K562 (cell line): ENCODE measurements around the gene CBFA2T3. TPM values are rescaled to one million over a fixed set of nuclear protein-coding genes. Genes with fewer than 3 reads are reported as not detected.

Experiments
- BDP1 ChIP-seq: IDR thresholded peaks from 3 replicates; pipeline ENCODE4 v1.6.1; 2011; ENCODE audit not compliant: insufficient read length, insufficient read depth
- BRCA1 ChIP-seq, 2 experiments: fragments of 450-650 bp in 1 of 2; sonication (generic) in 1 of 2; formaldehyde crosslinking in 1 of 2; IDR thresholded peaks; 2 replicates each; pipeline versions ENCODE4 v1.5.0 to v1.6.1; 2017 to 2020; ENCODE audit warnings: mild to moderate bottlenecking in 1 of 2, missing genetic modification reagents in 1 of 2
- FIP1L1 ChIP-seq: fragments of 200-400 bp; formaldehyde crosslinking; IDR thresholded peaks from 2 replicates; pipeline ENCODE4 v1.6.1; 2018; ENCODE audit warnings: mild to moderate bottlenecking, low read depth, low read length; ENCODE audit not compliant: poor library complexity, severe bottlenecking
- FOSL1 ChIP-seq: fragments of 200-800 bp; sonication (Bioruptor generic); conservative IDR thresholded peaks from 2 replicates; pipeline ENCODE4 v1.6.1; 2016; ENCODE audit warnings: missing genetic modification characterization, missing compliant biosample characterization
- HLTF ChIP-seq: fragments of 450-650 bp; IDR thresholded peaks from 2 replicates; pipeline ENCODE4 v1.6.1; 2016
- ILF3 ChIP-seq: fragments of 450-650 bp; IDR thresholded peaks from 2 replicates; pipeline ENCODE4 v1.6.1; 2018; ENCODE audit warnings: antibody characterized with exemption, mild to moderate bottlenecking, moderate library complexity, borderline replicate concordance
- RAD51 ChIP-seq: fragments of 450-650 bp; IDR thresholded peaks from 2 replicates; pipeline ENCODE4 v1.7.1; 2016; ENCODE audit warnings: low read depth, mild to moderate bottlenecking, borderline replicate concordance
- SRSF9 ChIP-seq: fragments of 200-400 bp; formaldehyde crosslinking; IDR thresholded peaks from 2 replicates; pipeline ENCODE4 v1.6.1; 2017; ENCODE audit warnings: low read depth, low read length, borderline replicate concordance
- U2AF1 ChIP-seq: fragments of 200-400 bp; formaldehyde crosslinking; optimal IDR thresholded peaks from 2 replicates; pipeline ENCODE3; 2017; ENCODE audit warnings: mild to moderate bottlenecking, low read depth, low read length, moderate library complexity
- ZFPM2 ChIP-seq: fragments of 250-450 bp; sonication (Bioruptor Pico); IDR thresholded peaks from 2 replicates; pipeline ENCODE4 v1.5.1; 2022; ENCODE audit warnings: mild to moderate bottlenecking
- ZKSCAN8 ChIP-seq: fragments of 200-800 bp; sonication (Bioruptor generic); IDR thresholded peaks from 2 replicates; pipeline ENCODE4 v1.6.1; 2016; ENCODE audit warnings: missing genetic modification characterization, missing compliant biosample characterization
- ZNF561 ChIP-seq: fragments of 450-650 bp; formaldehyde crosslinking; conservative IDR thresholded peaks from 2 replicates; pipeline ENCODE4 v1.4.0; 2020; ENCODE audit warnings: mild to moderate bottlenecking, moderate library complexity
- polyA plus RNA-seq, 8 experiments: library from polyadenylated mRNA; depleted of rRNA in 4 of 8; stranded (reverse) in 5 of 8; unstranded in 3 of 8; fragments of >200 nt; fragmentation: Nextera tagmentation in 2 of 8; fragmentation: Illumina TruSeq in 1 of 8; extraction: Ambion mirVana in 2 of 8; extraction: Trizol in 1 of 8; gene quantifications; 2 replicates each; pipeline versions ENCODE4 v1.2.1 to v1.2.3, GENCODE V29; 2011 to 2014; ENCODE audit warnings: inconsistent platforms in 1 of 8, missing spikeins in 1 of 8
- total RNA-seq, 7 experiments: library from RNA; depleted of rRNA in 6 of 7; stranded (reverse); fragments of >200 nt in 6 of 7; fragmentation: Illumina TruSeq in 2 of 7; extraction: Trizol in 2 of 7; gene quantifications; 2 replicates each; pipeline versions ENCODE4 v1.2.1 to v1.2.3, GENCODE V29; 2011 to 2021; ENCODE audit warnings: low replicate concordance in 1 of 7
- TF ChIP-seq, protein P1 (sequence below): fragments of 450-650 bp; formaldehyde crosslinking; IDR thresholded peaks from 2 replicates; pipeline ENCODE4 v1.4.0; 2020; ENCODE audit warnings: mild to moderate bottlenecking, moderate library complexity
- TF ChIP-seq, protein P2 (sequence below), 2 experiments: IDR thresholded peaks; 2 replicates each; pipeline ENCODE4 v1.6.1; 2012; ENCODE audit warnings: improper control_type of control experiment in 2 of 2, low read depth in 2 of 2, low read length in 2 of 2, borderline replicate concordance in 1 of 2
- TF ChIP-seq, protein P3 (sequence below): fragments of 250-450 bp; sonication (Bioruptor Pico); IDR thresholded peaks from 2 replicates; pipeline ENCODE4 v1.4.0; 2020; ENCODE audit warnings: mild to moderate bottlenecking, moderate library complexity
- TF ChIP-seq, protein P4 (sequence below): IDR thresholded peaks from 2 replicates; pipeline ENCODE4 v1.6.1; 2011; ENCODE audit not compliant: insufficient read length; ENCODE audit errors: extremely low read depth

CBFA2T3 gene
- total and polyA plus RNA-seq, 9 of the 15 experiments (the other 6 are each of a cell fraction or from before 2014, with no cell fraction given), result 2.3 to 145 (median 6.7) TPM

DNA sequence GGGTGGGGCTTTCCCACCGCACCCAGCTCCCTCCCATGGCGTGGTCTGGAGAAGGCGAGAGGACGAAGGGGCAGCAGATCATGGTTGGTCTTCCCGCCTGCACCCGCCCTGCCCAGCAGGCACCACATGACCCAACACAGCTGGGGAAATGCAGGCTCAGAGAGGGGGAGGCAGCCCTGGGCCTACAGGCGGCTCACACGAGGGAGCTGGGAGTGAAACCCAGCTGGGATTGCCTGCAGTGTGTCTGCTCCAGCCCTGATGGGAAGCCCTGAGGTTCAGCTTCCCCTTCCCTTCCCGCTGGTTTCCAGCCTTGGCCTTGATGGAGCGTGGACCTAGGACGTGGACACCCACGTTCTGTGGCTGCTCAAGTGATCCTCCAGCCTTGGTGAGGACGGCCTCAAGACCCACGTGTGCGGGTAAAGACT lies 90.6 kb downstream of the CBFA2T3 start (continued):
- TF ChIP-seq, protein P1, sequence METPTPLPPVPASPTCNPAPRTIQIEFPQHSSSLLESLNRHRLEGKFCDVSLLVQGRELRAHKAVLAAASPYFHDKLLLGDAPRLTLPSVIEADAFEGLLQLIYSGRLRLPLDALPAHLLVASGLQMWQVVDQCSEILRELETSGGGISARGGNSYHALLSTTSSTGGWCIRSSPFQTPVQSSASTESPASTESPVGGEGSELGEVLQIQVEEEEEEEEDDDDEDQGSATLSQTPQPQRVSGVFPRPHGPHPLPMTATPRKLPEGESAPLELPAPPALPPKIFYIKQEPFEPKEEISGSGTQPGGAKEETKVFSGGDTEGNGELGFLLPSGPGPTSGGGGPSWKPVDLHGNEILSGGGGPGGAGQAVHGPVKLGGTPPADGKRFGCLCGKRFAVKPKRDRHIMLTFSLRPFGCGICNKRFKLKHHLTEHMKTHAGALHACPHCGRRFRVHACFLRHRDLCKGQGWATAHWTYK, result peak; percentile 87
- no peak for TF ChIP-seq FOSL1 (tag)
- TF ChIP-seq ZKSCAN8, result no peak
- peak; percentile 16 for TF ChIP-seq FIP1L1
- no peak for TF ChIP-seq U2AF1
- TF ChIP-seq, protein P2, sequence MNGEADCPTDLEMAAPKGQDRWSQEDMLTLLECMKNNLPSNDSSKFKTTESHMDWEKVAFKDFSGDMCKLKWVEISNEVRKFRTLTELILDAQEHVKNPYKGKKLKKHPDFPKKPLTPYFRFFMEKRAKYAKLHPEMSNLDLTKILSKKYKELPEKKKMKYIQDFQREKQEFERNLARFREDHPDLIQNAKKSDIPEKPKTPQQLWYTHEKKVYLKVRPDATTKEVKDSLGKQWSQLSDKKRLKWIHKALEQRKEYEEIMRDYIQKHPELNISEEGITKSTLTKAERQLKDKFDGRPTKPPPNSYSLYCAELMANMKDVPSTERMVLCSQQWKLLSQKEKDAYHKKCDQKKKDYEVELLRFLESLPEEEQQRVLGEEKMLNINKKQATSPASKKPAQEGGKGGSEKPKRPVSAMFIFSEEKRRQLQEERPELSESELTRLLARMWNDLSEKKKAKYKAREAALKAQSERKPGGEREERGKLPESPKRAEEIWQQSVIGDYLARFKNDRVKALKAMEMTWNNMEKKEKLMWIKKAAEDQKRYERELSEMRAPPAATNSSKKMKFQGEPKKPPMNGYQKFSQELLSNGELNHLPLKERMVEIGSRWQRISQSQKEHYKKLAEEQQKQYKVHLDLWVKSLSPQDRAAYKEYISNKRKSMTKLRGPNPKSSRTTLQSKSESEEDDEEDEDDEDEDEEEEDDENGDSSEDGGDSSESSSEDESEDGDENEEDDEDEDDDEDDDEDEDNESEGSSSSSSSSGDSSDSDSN (IDR thresholded peaks at IDR 0.05; ENCODE audit: borderline replicate concordance in 1 of 2, low read depth in 2 of 2, low read length in 2 of 2), result no peak
- no peak for TF ChIP-seq BRCA1 (IDR thresholded peaks at IDR 0.05)
- TF ChIP-seq BRCA1 (CRISPR knock-in tag; IDR thresholded peaks at IDR 0.05), result no peak
- TF ChIP-seq, protein P3, sequence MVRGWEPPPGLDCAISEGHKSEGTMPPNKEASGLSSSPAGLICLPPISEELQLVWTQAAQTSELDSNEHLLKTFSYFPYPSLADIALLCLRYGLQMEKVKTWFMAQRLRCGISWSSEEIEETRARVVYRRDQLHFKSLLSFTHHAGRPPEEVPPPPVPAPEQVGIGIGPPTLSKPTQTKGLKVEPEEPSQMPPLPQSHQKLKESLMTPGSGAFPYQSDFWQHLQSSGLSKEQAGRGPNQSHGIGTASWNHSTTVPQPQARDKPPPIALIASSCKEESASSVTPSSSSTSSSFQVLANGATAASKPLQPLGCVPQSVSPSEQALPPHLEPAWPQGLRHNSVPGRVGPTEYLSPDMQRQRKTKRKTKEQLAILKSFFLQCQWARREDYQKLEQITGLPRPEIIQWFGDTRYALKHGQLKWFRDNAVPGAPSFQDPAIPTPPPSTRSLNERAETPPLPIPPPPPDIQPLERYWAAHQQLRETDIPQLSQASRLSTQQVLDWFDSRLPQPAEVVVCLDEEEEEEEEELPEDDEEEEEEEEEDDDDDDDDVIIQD (CRISPR knock-in tag), result no peak
- TF ChIP-seq, protein P4, sequence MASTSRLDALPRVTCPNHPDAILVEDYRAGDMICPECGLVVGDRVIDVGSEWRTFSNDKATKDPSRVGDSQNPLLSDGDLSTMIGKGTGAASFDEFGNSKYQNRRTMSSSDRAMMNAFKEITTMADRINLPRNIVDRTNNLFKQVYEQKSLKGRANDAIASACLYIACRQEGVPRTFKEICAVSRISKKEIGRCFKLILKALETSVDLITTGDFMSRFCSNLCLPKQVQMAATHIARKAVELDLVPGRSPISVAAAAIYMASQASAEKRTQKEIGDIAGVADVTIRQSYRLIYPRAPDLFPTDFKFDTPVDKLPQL, result no peak
- no peak for TF ChIP-seq RAD51
- no peak for TF ChIP-seq ILF3
- no peak for TF ChIP-seq ZNF561 (CRISPR knock-in tag)
- TF ChIP-seq SRSF9, result no peak
- no peak for TF ChIP-seq HLTF
- no peak for TF ChIP-seq ZFPM2 (CRISPR knock-in tag)
- no peak for TF ChIP-seq BDP1
